Endodermal cell (in vitro differentiated cells): Measurements from ENCODE around the gene TUBB3. TPM values are rescaled to one million over a fixed set of nuclear protein-coding genes. Genes with fewer than 3 reads are reported as not detected.

ENCODE experiments used
- DNase-seq: peaks from one replicate; pipeline ENCODE4 v3.0.0-alpha.2; 2017
- H3K27ac ChIP-seq: 2 replicates; pipeline ENCODE4 v1.5.1; 2013; ENCODE audit warnings: mild to moderate bottlenecking, low read depth, low read length, moderate library complexity
- H3K27me3 ChIP-seq: 2 replicates; pipeline ENCODE4 v1.6.1; 2013; ENCODE audit warnings: mild to moderate bottlenecking, low read length, moderate library complexity; ENCODE audit not compliant: insufficient read depth, control insufficient read depth, poor library complexity, severe bottlenecking
- H3K36me3 ChIP-seq: 2 replicates; pipeline ENCODE4 v1.7.0; 2013; ENCODE audit warnings: mild to moderate bottlenecking, low read length, moderate library complexity; ENCODE audit not compliant: control insufficient read depth, insufficient read depth
- H3K4me1 ChIP-seq: one replicate; pipeline ENCODE4 v1.7.0; 2013; ENCODE audit warnings: low read length; ENCODE audit not compliant: control insufficient read depth, insufficient read depth
- H3K4me3 ChIP-seq: 2 replicates; pipeline ENCODE4 v1.5.1; 2013; ENCODE audit warnings: mild to moderate bottlenecking, low read length, moderate library complexity
- H3K9ac ChIP-seq: 2 replicates; pipeline ENCODE4 v1.6.1; 2013; ENCODE audit warnings: mild to moderate bottlenecking, low read length, moderate library complexity; ENCODE audit not compliant: poor library complexity, severe bottlenecking; ENCODE audit errors: extremely low read depth
- H3K9me3 ChIP-seq: 2 replicates; pipeline ENCODE4 v1.6.1; 2013; ENCODE audit warnings: mild to moderate bottlenecking, low read length, moderate library complexity; ENCODE audit not compliant: control insufficient read depth
- H3K27ac Mint-ChIP-seq: 2 replicates; pipeline ENCODE4 v1.8.0; 2020; ENCODE audit warnings: mixed read lengths
- H3K27me3 Mint-ChIP-seq: 2 replicates; pipeline ENCODE4 v1.8.0; 2021; ENCODE audit warnings: mild to moderate bottlenecking, mixed read lengths; ENCODE audit not compliant: insufficient read depth
- H3K36me3 Mint-ChIP-seq: 2 replicates; pipeline ENCODE4 v1.8.0; 2020; ENCODE audit warnings: low read depth, mixed read lengths
- H3K4me1 Mint-ChIP-seq: 2 replicates; pipeline ENCODE4 v1.8.0; 2020; ENCODE audit warnings: mixed read lengths
- H3K4me3 Mint-ChIP-seq: 2 replicates; pipeline ENCODE4 v1.8.0; 2020; ENCODE audit warnings: mild to moderate bottlenecking, moderate library complexity, mixed read lengths
- H3K9me3 Mint-ChIP-seq: 2 replicates; pipeline ENCODE4 v1.8.0; 2020; ENCODE audit warnings: mild to moderate bottlenecking, mixed read lengths
- WGBS, 2 experiments: methylation state at CpG; one replicate each; pipeline versions ENCODE4 v1.1.5 to v1.1.7; 2013; ENCODE audit warnings: missing lambda C conversion rate in 2 of 2, mixed read lengths in 1 of 2; ENCODE audit not compliant: insufficient coverage in 1 of 2, insufficient read length in 1 of 2; 5-methylcytosine and 5-hydroxymethylcytosine counted together
- total RNA-seq, 2 donors: library from RNA; stranded (reverse); fragmentation: NEBNext Ultra II Directional in 1 of 2; extraction: Animal tissue kit (Norgen Biotek cat#: 25700) in 1 of 2; gene quantifications; 2 replicates in 1 of 2; 3 replicates in 1 of 2; pipeline ENCODE4 v1.2.1, GENCODE V29; 2021
- TF ChIP-seq, protein P1 (sequence below): fragments of 200-600 bp; sonication (generic); conservative IDR thresholded peaks from 2 replicates; pipeline ENCODE4 v1.5.0; 2021; ENCODE audit warnings: antibody characterized with exemption, mild to moderate bottlenecking

Gene TUBB3
- total RNA-seq, 2 donors from 2014 or later, result 109 to 140 TPM

- 92 to 93% methylated on average over 13 of the region's 13 CpGs for WGBS, 2 experiments
- Mint-ChIP-seq H3K9me3 (peaks cover 27% of the 10 kb centered on the region), H3K4me1 (peaks cover 13% of the 10 kb centered on the region), H3K27ac (no peak overlapping the region), H3K4me3 (peak overlapping the region; percentile 97), H3K36me3 (peaks cover 36% of the 10 kb centered on the region), H3K27me3 (peaks cover 3% of the 10 kb centered on the region)
- Histone ChIP-seq H3K36me3 (peaks cover 18% of the 10 kb centered on the region), H3K4me1 (peaks cover 6% of the 10 kb centered on the region), H3K27me3 (no peaks in the 10 kb centered on the region), H3K27ac (no peak overlapping the region), H3K9ac (peak overlapping the region; percentile 94), H3K4me3 (peak overlapping the region; percentile 96), H3K9me3 (peaks cover 16% of the 10 kb centered on the region)
- TF ChIP-seq, protein P1, sequence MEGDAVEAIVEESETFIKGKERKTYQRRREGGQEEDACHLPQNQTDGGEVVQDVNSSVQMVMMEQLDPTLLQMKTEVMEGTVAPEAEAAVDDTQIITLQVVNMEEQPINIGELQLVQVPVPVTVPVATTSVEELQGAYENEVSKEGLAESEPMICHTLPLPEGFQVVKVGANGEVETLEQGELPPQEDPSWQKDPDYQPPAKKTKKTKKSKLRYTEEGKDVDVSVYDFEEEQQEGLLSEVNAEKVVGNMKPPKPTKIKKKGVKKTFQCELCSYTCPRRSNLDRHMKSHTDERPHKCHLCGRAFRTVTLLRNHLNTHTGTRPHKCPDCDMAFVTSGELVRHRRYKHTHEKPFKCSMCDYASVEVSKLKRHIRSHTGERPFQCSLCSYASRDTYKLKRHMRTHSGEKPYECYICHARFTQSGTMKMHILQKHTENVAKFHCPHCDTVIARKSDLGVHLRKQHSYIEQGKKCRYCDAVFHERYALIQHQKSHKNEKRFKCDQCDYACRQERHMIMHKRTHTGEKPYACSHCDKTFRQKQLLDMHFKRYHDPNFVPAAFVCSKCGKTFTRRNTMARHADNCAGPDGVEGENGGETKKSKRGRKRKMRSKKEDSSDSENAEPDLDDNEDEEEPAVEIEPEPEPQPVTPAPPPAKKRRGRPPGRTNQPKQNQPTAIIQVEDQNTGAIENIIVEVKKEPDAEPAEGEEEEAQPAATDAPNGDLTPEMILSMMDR, result no peak
- no peak for DNase-seq
Measured at GRCh38 chr16:89973654-89974335, 50.7 kb downstream of the TUBB3 start.

DNA sequence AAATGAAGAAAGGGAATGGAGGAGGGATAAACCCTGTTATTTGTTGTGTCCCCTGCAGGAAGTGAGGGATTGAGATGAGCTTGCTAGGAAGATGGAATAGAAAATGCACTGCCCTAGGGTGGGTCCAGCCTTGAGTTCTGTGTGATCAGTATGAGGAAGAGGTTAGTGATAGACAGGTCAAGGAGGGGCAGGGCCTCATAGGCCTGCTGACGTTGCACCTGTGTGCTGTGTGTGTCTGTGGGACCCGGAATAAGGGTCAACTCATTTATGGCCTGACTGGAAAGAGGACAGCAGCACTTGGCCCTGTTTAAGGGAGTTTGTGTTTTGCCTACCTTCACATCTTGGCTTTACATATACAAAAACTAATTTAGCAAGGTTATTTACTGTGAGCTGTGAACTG, 51.7 kb downstream of the TUBB3 start:
- H3K9me3 ChIP-seq, result peaks cover 16% of the 10 kb centered on the region
- Mint-ChIP-seq H3K27me3 (peaks cover 3% of the 10 kb centered on the region), H3K27ac (no peak overlapping the region), H3K9me3 (peaks cover 22% of the 10 kb centered on the region), H3K4me3 (no peak overlapping the region), H3K36me3 (peaks cover 38% of the 10 kb centered on the region), H3K4me1 (peaks cover 13% of the 10 kb centered on the region)
- H3K4me3 ChIP-seq, result no peak overlapping the region
- H3K9ac ChIP-seq, result no peak overlapping the region
- TF ChIP-seq, protein P1, result no peak
- peaks cover 28% of the 10 kb centered on the region for H3K36me3 ChIP-seq
- H3K27me3 ChIP-seq, result no peaks in the 10 kb centered on the region
- peaks cover 6% of the 10 kb centered on the region for H3K4me1 ChIP-seq
- H3K27ac ChIP-seq, result no peak overlapping the region
- DNase-seq, result no peak
- WGBS, 2 experiments, result 94% methylated on average over 2 of the region's 2 CpGs; no CpG with 5 or more reads in 1 of the 2 experiments

DNA sequence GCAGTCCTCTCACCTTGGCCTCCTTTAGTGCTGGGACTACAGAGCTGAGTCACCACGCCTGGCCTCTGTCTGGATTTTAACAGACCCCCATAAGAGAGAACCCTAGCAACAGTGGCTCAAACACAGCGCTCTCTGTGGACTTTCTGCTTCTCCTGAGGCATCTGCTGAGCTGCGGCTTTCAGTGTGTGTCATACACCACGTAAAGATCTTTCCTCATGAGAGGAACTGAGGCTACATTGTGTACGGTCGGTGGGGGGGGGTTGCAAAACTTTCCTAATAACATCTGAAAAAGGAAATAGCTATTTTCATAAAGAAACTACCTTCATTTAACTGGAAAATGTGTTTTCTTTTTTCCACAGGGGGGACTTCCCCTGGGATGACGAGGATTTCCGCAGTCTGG, 58.3 kb downstream of the TUBB3 start:
- no peak overlapping the region for H3K9ac ChIP-seq
- H3K9me3 Mint-ChIP-seq, result no peaks in the 10 kb centered on the region
- no peak overlapping the region for H3K4me3 Mint-ChIP-seq
- H3K4me1 ChIP-seq, result no peaks in the 10 kb centered on the region
- peaks cover 62% of the 10 kb centered on the region for H3K36me3 Mint-ChIP-seq
- WGBS, 2 experiments, result 94 to 100% methylated on average over 5 to 8 of the region's 8 CpGs
- H3K27me3 ChIP-seq, result no peaks in the 10 kb centered on the region
- no peaks in the 10 kb centered on the region for H3K9me3 ChIP-seq
- H3K27ac Mint-ChIP-seq, result no peak overlapping the region
- peaks cover 79% of the 10 kb centered on the region for H3K36me3 ChIP-seq
- no peak overlapping the region for H3K4me3 ChIP-seq
- no peak for DNase-seq
- H3K27ac ChIP-seq, result no peak overlapping the region
- H3K27me3 Mint-ChIP-seq, result no peaks in the 10 kb centered on the region
- no peaks in the 10 kb centered on the region for H3K4me1 Mint-ChIP-seq
- TF ChIP-seq, protein P1, result no peak
